Upper lobe of right lung (tissue), 1 donor: ENCODE results near the gene SUPT4H1. TPM values are rescaled to one million over a fixed set of nuclear protein-coding genes. Genes with fewer than 3 reads are reported as not detected.

ENCODE experiments used
- ATAC-seq: fragments of 200-7000 bp; cut with Tn5 transposase; one replicate; pipeline ENCODE4 v1.9.1; 2020; ENCODE audit warnings: mild to moderate bottlenecking, moderate library complexity
- DNase-seq: peaks from one replicate; pipeline ENCODE4 v3.0.0-alpha.2; 2020
- H3K27ac ChIP-seq: fragments of 200-600 bp; one replicate; pipeline ENCODE4 v1.8.0; 2022
- H3K27me3 ChIP-seq: fragments of 200-600 bp; one replicate; pipeline ENCODE4 v1.8.0; 2022; ENCODE audit warnings: mild to moderate bottlenecking
- H3K36me3 ChIP-seq: fragments of 200-600 bp; one replicate; pipeline ENCODE4 v1.8.0; 2022
- H3K4me1 ChIP-seq: fragments of 200-600 bp; one replicate; pipeline ENCODE4 v1.8.0; 2022
- H3K4me3 ChIP-seq: fragments of 200-600 bp; one replicate; pipeline ENCODE4 v1.8.0; 2022; ENCODE audit warnings: mild to moderate bottlenecking
- H3K9me3 ChIP-seq: fragments of 200-600 bp; one replicate; pipeline ENCODE4 v1.8.0; 2022
- intact Hi-C: fragments of 100-400 bp; cut with DNase I; formaldehyde crosslinking; loops from one replicate; pipeline ENCODE4 v1.11.0; 2022
- total RNA-seq: library from RNA; stranded (reverse); fragmentation: NEBNext Ultra II Directional; extraction: Animal tissue kit (Norgen Biotek cat#: 25700); gene quantifications from one replicate; pipeline ENCODE4 v1.2.1, GENCODE V29; 2021
- TF ChIP-seq, protein P1 (sequence below): fragments of 200-600 bp; IDR thresholded peaks from one replicate; pipeline ENCODE4 v1.8.0; 2022; ENCODE audit warnings: antibody characterized with exemption
- donor health status: DM: no; HTN: yes; CAD: no; lungs with severe emphysema.

Gene SUPT4H1
- total RNA-seq, 1 donor from 2014 or later: 82.4 TPM

DNA sequence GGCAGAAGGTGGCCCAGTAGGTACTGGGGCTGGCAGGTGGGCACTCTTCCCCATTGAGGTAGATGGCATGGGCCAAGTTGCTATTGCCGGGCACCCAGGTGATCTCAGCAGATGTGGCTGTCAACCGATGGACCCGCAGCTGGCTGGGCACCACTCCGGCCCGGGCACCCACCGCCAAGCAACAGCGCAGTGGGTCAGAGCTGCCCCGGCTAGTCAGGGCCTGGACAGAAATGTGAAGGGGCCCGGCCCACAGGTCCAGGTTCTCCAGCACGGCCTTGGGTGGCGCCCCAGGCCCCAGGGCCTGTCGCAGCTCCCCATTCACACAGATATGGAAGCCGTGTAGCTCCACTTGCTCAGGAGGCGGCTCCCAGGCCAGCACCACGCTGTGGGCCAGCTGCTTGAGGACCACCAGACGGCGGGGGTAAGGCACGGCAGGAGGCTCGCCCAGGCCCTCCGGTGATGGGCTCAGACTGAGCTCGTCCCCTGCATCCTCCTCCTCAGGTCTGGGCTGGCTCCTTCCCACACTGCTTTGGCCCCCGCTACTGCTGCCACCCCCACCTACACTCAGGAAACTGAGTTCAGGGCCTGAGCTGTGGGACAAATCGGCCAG lies 39.9 kb downstream of the SUPT4H1 start:
- no peaks in the 10 kb centered on the region for H3K9me3 ChIP-seq
- intact Hi-C loops: no loop called here
- H3K4me3 ChIP-seq: no peak overlapping the region
- ATAC-seq: no peak
- H3K27ac ChIP-seq: no peak overlapping the region
- no peaks in the 10 kb centered on the region for H3K36me3 ChIP-seq
- peak; percentile 59 for DNase-seq
- TF ChIP-seq, protein P1, sequence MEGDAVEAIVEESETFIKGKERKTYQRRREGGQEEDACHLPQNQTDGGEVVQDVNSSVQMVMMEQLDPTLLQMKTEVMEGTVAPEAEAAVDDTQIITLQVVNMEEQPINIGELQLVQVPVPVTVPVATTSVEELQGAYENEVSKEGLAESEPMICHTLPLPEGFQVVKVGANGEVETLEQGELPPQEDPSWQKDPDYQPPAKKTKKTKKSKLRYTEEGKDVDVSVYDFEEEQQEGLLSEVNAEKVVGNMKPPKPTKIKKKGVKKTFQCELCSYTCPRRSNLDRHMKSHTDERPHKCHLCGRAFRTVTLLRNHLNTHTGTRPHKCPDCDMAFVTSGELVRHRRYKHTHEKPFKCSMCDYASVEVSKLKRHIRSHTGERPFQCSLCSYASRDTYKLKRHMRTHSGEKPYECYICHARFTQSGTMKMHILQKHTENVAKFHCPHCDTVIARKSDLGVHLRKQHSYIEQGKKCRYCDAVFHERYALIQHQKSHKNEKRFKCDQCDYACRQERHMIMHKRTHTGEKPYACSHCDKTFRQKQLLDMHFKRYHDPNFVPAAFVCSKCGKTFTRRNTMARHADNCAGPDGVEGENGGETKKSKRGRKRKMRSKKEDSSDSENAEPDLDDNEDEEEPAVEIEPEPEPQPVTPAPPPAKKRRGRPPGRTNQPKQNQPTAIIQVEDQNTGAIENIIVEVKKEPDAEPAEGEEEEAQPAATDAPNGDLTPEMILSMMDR: no peak
- no peaks in the 10 kb centered on the region for H3K4me1 ChIP-seq
- no peaks in the 10 kb centered on the region for H3K27me3 ChIP-seq

GRCh38 chr17:58311429-58311894 lies 40.5 kb downstream of the SUPT4H1 start:
- intact Hi-C loops: no loop called here
- TF ChIP-seq, protein P1: no peak
- Histone ChIP-seq H3K4me3 (no peak overlapping the region), H3K27me3 (no peaks in the 10 kb centered on the region), H3K9me3 (no peaks in the 10 kb centered on the region), H3K36me3 (no peaks in the 10 kb centered on the region), H3K27ac (no peak overlapping the region), H3K4me1 (no peaks in the 10 kb centered on the region)
- ATAC-seq: no peak
- peak; percentile 52 for DNase-seq

DNA sequence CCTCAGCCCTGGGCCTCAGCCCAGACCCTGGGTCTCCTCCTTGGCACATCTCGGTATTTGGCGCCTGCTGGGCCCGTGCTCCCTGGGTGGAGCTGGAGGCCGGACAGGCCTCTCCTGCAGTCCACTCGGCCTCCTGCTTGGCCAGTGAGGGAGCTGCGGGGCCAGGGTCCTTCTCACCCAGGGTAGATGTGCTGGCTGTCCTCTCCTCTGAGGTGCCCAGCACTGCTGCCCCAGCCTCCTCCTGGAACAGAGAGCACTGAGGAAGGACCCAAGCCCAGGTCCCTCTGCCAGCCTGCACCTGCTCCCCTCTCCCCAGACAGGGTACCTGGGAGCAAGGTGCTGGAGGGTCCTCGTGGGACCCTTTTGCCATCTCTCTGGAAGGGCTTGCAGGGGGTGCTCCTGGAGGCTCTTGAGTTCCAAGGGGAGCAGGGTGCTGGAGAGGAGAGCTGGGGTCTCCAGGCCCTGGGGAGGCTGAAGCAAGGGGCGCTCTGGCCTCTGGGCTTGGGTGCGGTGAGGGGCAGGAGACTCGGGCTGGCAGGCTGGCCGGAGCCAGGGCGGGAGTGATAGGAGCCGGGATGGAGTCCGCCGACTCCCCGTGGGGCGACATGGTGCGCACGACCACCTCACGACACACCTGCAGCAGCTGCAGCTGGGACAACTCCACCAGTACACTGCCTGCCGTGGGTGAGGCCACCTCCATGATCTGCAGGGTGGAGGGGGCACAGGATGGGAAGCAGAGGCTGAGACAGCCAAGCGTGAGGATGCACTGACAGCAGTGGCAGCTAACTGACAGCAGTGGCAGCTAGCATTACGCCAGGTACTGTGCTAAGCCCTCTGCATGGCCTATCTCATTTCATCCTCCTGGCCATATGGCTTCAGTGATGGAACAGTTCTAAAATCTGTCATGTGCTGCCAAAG lies 41.2 kb downstream of the SUPT4H1 start:
- no peaks in the 10 kb centered on the region for H3K36me3 ChIP-seq
- H3K4me1 ChIP-seq: no peaks in the 10 kb centered on the region
- no peak overlapping the region for H3K4me3 ChIP-seq
- peak; percentile 46 for DNase-seq
- ATAC-seq: no peak
- H3K9me3 ChIP-seq: no peaks in the 10 kb centered on the region
- no peak overlapping the region for H3K27ac ChIP-seq
- no peaks in the 10 kb centered on the region for H3K27me3 ChIP-seq
- TF ChIP-seq, protein P1: no peak
- intact Hi-C loops: no loop called here

DNA sequence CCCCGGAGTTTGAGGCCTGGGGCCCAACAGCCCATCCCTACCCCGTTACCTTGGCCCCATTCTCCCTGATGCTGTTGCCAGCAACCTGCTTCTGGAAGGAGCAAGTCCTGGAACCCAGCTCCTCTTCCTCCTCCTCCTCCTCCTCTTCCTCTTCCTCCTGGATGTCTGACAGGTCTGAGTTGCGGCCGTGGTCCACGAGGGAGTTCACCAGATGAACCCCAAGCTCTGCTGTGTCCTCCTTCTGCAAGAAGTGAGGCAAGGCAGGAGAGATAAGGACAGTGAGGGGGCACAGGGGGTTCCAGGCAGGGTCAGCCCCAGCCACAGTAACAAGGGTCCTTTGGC lies 42.1 kb downstream of the SUPT4H1 start:
- no peaks in the 10 kb centered on the region for H3K9me3 ChIP-seq
- H3K27me3 ChIP-seq: no peaks in the 10 kb centered on the region
- no peak for DNase-seq
- no peaks in the 10 kb centered on the region for H3K4me1 ChIP-seq
- H3K27ac ChIP-seq: no peak overlapping the region
- no peaks in the 10 kb centered on the region for H3K36me3 ChIP-seq
- TF ChIP-seq, protein P1: no peak
- ATAC-seq: no peak
- intact Hi-C loops: loop anchor here (10.0 kb wide), 1 partner anchor 135 kb away; no protein-coding TSS in a partner anchor
- no peak overlapping the region for H3K4me3 ChIP-seq

GRCh38 chr17:58308985-58309917 lies 42.8 kb downstream of the SUPT4H1 start:
- DNase-seq (no peak), ATAC-seq (peak; percentile 47)
- Histone ChIP-seq H3K27me3 (no peaks in the 10 kb centered on the region), H3K27ac (no peak overlapping the region), H3K9me3 (no peaks in the 10 kb centered on the region), H3K36me3 (no peaks in the 10 kb centered on the region), H3K4me1 (no peaks in the 10 kb centered on the region), H3K4me3 (no peak overlapping the region)
- TF ChIP-seq, protein P1: no peak
- intact Hi-C loops: loop anchor here (10.0 kb wide), 1 partner anchor 136 kb away; no protein-coding TSS in a partner anchor
